Left ventricle myocardium inferior (tissue), 1 donor: ENCODE results near the gene NR1H3. TPM values are rescaled to one million over a fixed set of nuclear protein-coding genes. Genes with fewer than 3 reads are reported as not detected.

Source experiments
- DNase-seq: peaks from one replicate; pipeline ENCODE4 v3.0.0-alpha.2; 2020
- H3K27ac ChIP-seq: fragments of 200-600 bp; replicated peaks from 2 replicates; pipeline ENCODE4 v1.8.0; 2021
- H3K27me3 ChIP-seq: fragments of 200-600 bp; 2 replicates; pipeline ENCODE4 v1.8.0; 2021; ENCODE audit warnings: low read depth
- H3K36me3 ChIP-seq: fragments of 200-600 bp; 2 replicates; pipeline ENCODE4 v1.8.0; 2021
- H3K4me1 ChIP-seq: fragments of 200-600 bp; 2 replicates; pipeline ENCODE4 v1.8.0; 2021
- H3K4me3 ChIP-seq: fragments of 200-600 bp; 2 replicates; pipeline ENCODE4 v1.8.0; 2021; ENCODE audit warnings: mild to moderate bottlenecking, moderate library complexity
- H3K9me3 ChIP-seq: fragments of 200-600 bp; replicated peaks from 2 replicates; pipeline ENCODE4 v1.8.0; 2021
- CTCF ChIP-seq: fragments of 200-600 bp; IDR thresholded peaks from 2 replicates; pipeline ENCODE4 v1.8.0; 2021; ENCODE audit warnings: antibody characterized with exemption, mild to moderate bottlenecking, borderline replicate concordance
- intact Hi-C: fragments of 100-400 bp; cut with micrococcal nuclease; formaldehyde crosslinking; loops from one replicate; pipeline ENCODE4 v1.11.0; 2022
- total RNA-seq: library from RNA; stranded (reverse); fragmentation: NEBNext Ultra II Directional; extraction: Animal tissue kit (Norgen Biotek cat#: 25700); gene quantifications from one replicate; pipeline ENCODE4 v1.2.1, GENCODE V29; 2021
- donor health status: DM: no; HTN: yes; CAD: no; lungs with severe emphysema.

The NR1H3 gene
- total RNA-seq, 1 donor from 2014 or later: 11.7 TPM

GRCh38 chr11:47264521-47264920 lies 6.7 kb downstream of the NR1H3 start:
- no peak overlapping the region for H3K4me3 ChIP-seq
- no peaks in the 10 kb centered on the region for H3K9me3 ChIP-seq
- peaks cover 28% of the 10 kb centered on the region for H3K4me1 ChIP-seq
- no peak overlapping the region for H3K27ac ChIP-seq
- DNase-seq: no peak
- peaks cover 7% of the 10 kb centered on the region for H3K36me3 ChIP-seq
- intact Hi-C loops: no loop called here
- H3K27me3 ChIP-seq: no peaks in the 10 kb centered on the region
- TF ChIP-seq CTCF: no peak

- TF ChIP-seq CTCF: no peak
- Histone ChIP-seq H3K4me3 (no peak overlapping the region), H3K36me3 (no peaks in the 10 kb centered on the region), H3K4me1 (peaks cover 55% of the 10 kb centered on the region), H3K27ac (peak overlapping the region; percentile 98), H3K9me3 (no peaks in the 10 kb centered on the region), H3K27me3 (no peaks in the 10 kb centered on the region)
- intact Hi-C loops: no loop called here
- DNase-seq: no peak
Measured at GRCh38 chr11:47267876-47268275, 10.1 kb downstream of the NR1H3 start.

GRCh38 chr11:47268448-47269001 lies 10.7 kb downstream of the NR1H3 start:
- no peaks in the 10 kb centered on the region for H3K27me3 ChIP-seq
- TF ChIP-seq CTCF: no peak
- no peaks in the 10 kb centered on the region for H3K36me3 ChIP-seq
- peak overlapping the region; percentile 98 for H3K27ac ChIP-seq
- H3K4me3 ChIP-seq: peak overlapping the region; percentile 83
- DNase-seq: no peak
- H3K4me1 ChIP-seq: peaks cover 61% of the 10 kb centered on the region
- H3K9me3 ChIP-seq: no peaks in the 10 kb centered on the region
- intact Hi-C loops: no loop called here

- DNase-seq: peak; percentile 92
- Histone ChIP-seq H3K36me3 (peaks cover under 1% of the 10 kb centered on the region), H3K4me1 (peaks cover 63% of the 10 kb centered on the region), H3K9me3 (no peaks in the 10 kb centered on the region), H3K4me3 (peak overlapping the region; percentile 83), H3K27ac (peak overlapping the region; percentile 98), H3K27me3 (no peaks in the 10 kb centered on the region)
- TF ChIP-seq CTCF: peak; percentile 34
- intact Hi-C loops: no loop called here
Measured at GRCh38 chr11:47269002-47269828, 11.4 kb downstream of the NR1H3 start.

- Histone ChIP-seq H3K9me3 (no peaks in the 10 kb centered on the region), H3K4me1 (peaks cover 63% of the 10 kb centered on the region), H3K4me3 (peak within 1 kb of the TSS; percentile 83), H3K27ac (peak within 1 kb of the TSS; percentile 98), H3K36me3 (peaks cover 7% of the 10 kb centered on the region), H3K27me3 (no peaks in the 10 kb centered on the region)
- no peak for TF ChIP-seq CTCF
- intact Hi-C loops: no loop called here
- peak; percentile 89 for DNase-seq
Measured at GRCh38 chr11:47269829-47270305, 12.1 kb downstream of the NR1H3 start, which contains the start of gene MADD. MADD (plus strand) TSS chr11:47270133.
